Endothelial cell of umbilical vein (primary cell): ENCODE data around the gene ZFPM1.

Source experiments
- EZH2 ChIP-seq: IDR thresholded peaks from 2 replicates; pipeline ENCODE4 v1.6.1; 2012; ENCODE audit warnings: borderline replicate concordance, low read depth, mild to moderate bottlenecking, moderate library complexity, low read length, inconsistent platforms; ENCODE audit not compliant: severe bottlenecking
- GATA2 ChIP-seq: IDR thresholded peaks from 2 replicates; pipeline ENCODE4 v1.7.0; 2011; ENCODE audit warnings: low read depth, mild to moderate bottlenecking, moderate library complexity, mixed read lengths, low read length; ENCODE audit not compliant: insufficient read length, insufficient read depth
- JUN ChIP-seq: IDR thresholded peaks from 2 replicates; pipeline ENCODE4 v1.6.1; 2011; ENCODE audit warnings: borderline replicate concordance, low read depth; ENCODE audit not compliant: insufficient read length, insufficient read depth
- MYC ChIP-seq: IDR thresholded peaks from one replicate; pipeline ENCODE4 v1.6.1; 2011; ENCODE audit warnings: mild to moderate bottlenecking, low read depth, low read length
- POLR2A ChIP-seq: IDR thresholded peaks from 2 replicates; pipeline ENCODE4 v1.6.1; 2012; ENCODE audit warnings: low read depth, mild to moderate bottlenecking, control low read depth, low read length
- POLR2AphosphoS5 ChIP-seq: IDR thresholded peaks from 2 replicates; pipeline ENCODE4 v1.6.1; 2012; ENCODE audit warnings: low read depth, mild to moderate bottlenecking, control low read depth, low read length, moderate library complexity; ENCODE audit not compliant: insufficient read depth
- TF ChIP-seq, protein P1 (sequence below), 2 donors: IDR thresholded peaks; 1 replicate in 1 of 2; 2 replicates in 1 of 2; pipeline ENCODE4 v1.5.1; 2011; ENCODE audit warnings: low read length in 2 of 2, mild to moderate bottlenecking in 2 of 2, moderate library complexity in 2 of 2, control low read depth in 1 of 2, inconsistent platforms in 1 of 2, low read depth in 1 of 2; ENCODE audit not compliant: insufficient read depth in 1 of 2; ENCODE audit errors: extremely low read depth in 1 of 2
- TF ChIP-seq, protein P2 (sequence below): IDR thresholded peaks from 2 replicates; pipeline ENCODE4 v1.6.1; 2011; ENCODE audit not compliant: insufficient read depth, insufficient read length

DNA sequence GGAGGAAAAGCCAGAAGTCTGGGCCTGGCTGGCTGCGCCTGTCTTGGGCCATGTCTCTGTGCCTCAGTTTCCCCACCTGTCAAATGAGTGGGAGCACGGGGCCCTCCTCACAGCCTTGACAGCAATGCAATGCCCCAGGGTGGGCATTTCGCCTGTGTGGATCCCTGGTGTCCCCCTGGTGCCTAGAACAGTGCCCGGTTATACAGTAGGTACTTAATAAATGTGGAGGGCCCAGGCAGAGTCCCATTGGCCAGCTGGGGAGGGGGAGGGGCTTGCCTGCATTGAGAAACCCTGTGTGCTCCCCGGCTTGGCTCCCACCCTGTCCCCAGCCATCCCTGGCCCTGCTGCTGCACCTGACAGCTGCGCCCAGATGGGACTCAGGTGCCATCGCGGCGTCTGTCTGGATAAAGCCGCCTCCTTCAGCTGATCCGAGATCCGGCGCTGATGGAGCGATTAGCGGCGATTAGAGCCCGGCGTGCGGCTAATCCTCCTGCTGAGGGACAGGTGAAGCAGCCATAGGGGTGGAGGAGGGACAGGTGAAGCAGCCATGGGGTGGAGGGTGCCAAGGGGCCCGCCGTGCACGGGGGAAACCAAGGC lies 12.4 kb downstream of the ZFPM1 start:
- TF ChIP-seq, protein P1, sequence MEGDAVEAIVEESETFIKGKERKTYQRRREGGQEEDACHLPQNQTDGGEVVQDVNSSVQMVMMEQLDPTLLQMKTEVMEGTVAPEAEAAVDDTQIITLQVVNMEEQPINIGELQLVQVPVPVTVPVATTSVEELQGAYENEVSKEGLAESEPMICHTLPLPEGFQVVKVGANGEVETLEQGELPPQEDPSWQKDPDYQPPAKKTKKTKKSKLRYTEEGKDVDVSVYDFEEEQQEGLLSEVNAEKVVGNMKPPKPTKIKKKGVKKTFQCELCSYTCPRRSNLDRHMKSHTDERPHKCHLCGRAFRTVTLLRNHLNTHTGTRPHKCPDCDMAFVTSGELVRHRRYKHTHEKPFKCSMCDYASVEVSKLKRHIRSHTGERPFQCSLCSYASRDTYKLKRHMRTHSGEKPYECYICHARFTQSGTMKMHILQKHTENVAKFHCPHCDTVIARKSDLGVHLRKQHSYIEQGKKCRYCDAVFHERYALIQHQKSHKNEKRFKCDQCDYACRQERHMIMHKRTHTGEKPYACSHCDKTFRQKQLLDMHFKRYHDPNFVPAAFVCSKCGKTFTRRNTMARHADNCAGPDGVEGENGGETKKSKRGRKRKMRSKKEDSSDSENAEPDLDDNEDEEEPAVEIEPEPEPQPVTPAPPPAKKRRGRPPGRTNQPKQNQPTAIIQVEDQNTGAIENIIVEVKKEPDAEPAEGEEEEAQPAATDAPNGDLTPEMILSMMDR (IDR thresholded peaks at IDR 0.05; ENCODE audit: extremely low read depth in 1 of 2, insufficient read depth in 1 of 2, low read depth in 1 of 2, low read length in 2 of 2) = no peak
- TF ChIP-seq POLR2A = no peak
- no peak for TF ChIP-seq JUN
- no peak for TF ChIP-seq POLR2AphosphoS5
- TF ChIP-seq EZH2 = no peak
- TF ChIP-seq GATA2 = no peak
- TF ChIP-seq, protein P2, sequence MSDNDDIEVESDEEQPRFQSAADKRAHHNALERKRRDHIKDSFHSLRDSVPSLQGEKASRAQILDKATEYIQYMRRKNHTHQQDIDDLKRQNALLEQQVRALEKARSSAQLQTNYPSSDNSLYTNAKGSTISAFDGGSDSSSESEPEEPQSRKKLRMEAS = no peak
- no peak for TF ChIP-seq MYC
